H9 (cell line): ENCODE data around the gene CFAP90. TPM values are rescaled to one million over a fixed set of nuclear protein-coding genes. Genes with fewer than 3 reads are reported as not detected.

ENCODE experiments used
- DNase-seq: peaks from one replicate; pipeline ENCODE4 v3.0.0-alpha.2; 2017
- H2AFZ ChIP-seq: one replicate; pipeline ENCODE4 v1.6.1; 2013; ENCODE audit warnings: mild to moderate bottlenecking, low read length, control low read depth, moderate library complexity
- H2AK5ac ChIP-seq: 2 replicates; pipeline ENCODE4 v1.6.1; 2013; ENCODE audit warnings: low read length, control low read depth, mixed read lengths; ENCODE audit not compliant: insufficient read length
- H2BK120ac ChIP-seq: one replicate; pipeline ENCODE4 v1.6.1; 2013; ENCODE audit warnings: low read depth, mild to moderate bottlenecking, low read length, control low read depth, inconsistent platforms; ENCODE audit not compliant: poor library complexity, severe bottlenecking
- H2BK12ac ChIP-seq: 2 replicates; pipeline ENCODE4 v1.6.1; 2013; ENCODE audit warnings: low read length, control low read depth, mixed read lengths, low read depth; ENCODE audit not compliant: insufficient read length
- H2BK15ac ChIP-seq: 2 replicates; pipeline ENCODE4 v1.6.1; 2013; ENCODE audit warnings: low read depth, low read length, control low read depth
- H2BK20ac ChIP-seq: one replicate; pipeline ENCODE4 v1.6.1; 2013; ENCODE audit warnings: low read depth, mild to moderate bottlenecking, low read length, control low read depth, inconsistent platforms; ENCODE audit not compliant: poor library complexity, severe bottlenecking
- H2BK5ac ChIP-seq: 2 replicates; pipeline ENCODE4 v1.6.1; 2013; ENCODE audit warnings: low read length, control low read depth, mixed read lengths; ENCODE audit not compliant: insufficient read length
- H3K14ac ChIP-seq: 2 replicates; pipeline ENCODE4 v1.6.1; 2013; ENCODE audit warnings: low read length, control low read depth; ENCODE audit not compliant: insufficient read depth
- H3K18ac ChIP-seq: 2 replicates; pipeline ENCODE4 v1.6.1; 2013; ENCODE audit warnings: low read depth, mild to moderate bottlenecking, mixed read lengths, low read length, control low read depth; ENCODE audit not compliant: insufficient read length
- H3K23ac ChIP-seq: 2 replicates; pipeline ENCODE4 v1.6.1; 2013; ENCODE audit warnings: low read length, control low read depth, mixed read lengths, low read depth; ENCODE audit not compliant: insufficient read length
- H3K23me2 ChIP-seq: 2 replicates; pipeline ENCODE4 v1.6.1; 2013; ENCODE audit warnings: low read depth, mild to moderate bottlenecking, mixed read lengths, low read length, control low read depth; ENCODE audit not compliant: insufficient read length, poor library complexity, severe bottlenecking
- H3K27ac ChIP-seq: 2 replicates; pipeline ENCODE4 v1.5.1; 2013; ENCODE audit warnings: low read length, control low read depth, mixed read lengths, low read depth; ENCODE audit not compliant: insufficient read length
- H3K27me3 ChIP-seq: 2 replicates; pipeline ENCODE4 v1.6.1; 2013; ENCODE audit warnings: low read length, control low read depth, inconsistent platforms; ENCODE audit not compliant: insufficient read depth
- H3K4ac ChIP-seq: 2 replicates; pipeline ENCODE4 v1.6.1; 2013; ENCODE audit warnings: low read depth, mild to moderate bottlenecking, control low read depth, inconsistent platforms, low read length, moderate library complexity
- H3K4me1 ChIP-seq: 2 replicates; pipeline ENCODE4 v1.6.1; 2013; ENCODE audit warnings: low read length, control low read depth, inconsistent platforms; ENCODE audit not compliant: insufficient read depth
- H3K4me2 ChIP-seq: 2 replicates; pipeline ENCODE4 v1.6.1; 2013; ENCODE audit warnings: low read length, control low read depth, mixed read lengths; ENCODE audit not compliant: insufficient read length, insufficient read depth
- H3K56ac ChIP-seq: 2 replicates; pipeline ENCODE4 v1.6.1; 2013; ENCODE audit warnings: low read depth, mild to moderate bottlenecking, mixed read lengths, low read length, control low read depth; ENCODE audit not compliant: insufficient read length
- H3K79me1 ChIP-seq: 2 replicates; pipeline ENCODE4 v1.6.1; 2013; ENCODE audit warnings: low read depth, mild to moderate bottlenecking, moderate library complexity, low read length, control low read depth, inconsistent platforms; ENCODE audit not compliant: insufficient read depth, poor library complexity, severe bottlenecking
- H3K79me2 ChIP-seq: 2 replicates; pipeline ENCODE4 v1.6.1; 2013; ENCODE audit warnings: low read length, control low read depth, inconsistent platforms; ENCODE audit not compliant: insufficient read depth
- H3K9ac ChIP-seq: 2 replicates; pipeline ENCODE4 v1.6.1; 2013; ENCODE audit warnings: low read length, control low read depth, mixed read lengths; ENCODE audit not compliant: insufficient read length; ENCODE audit errors: extremely low read depth
- H3K9me3 ChIP-seq: one replicate; pipeline ENCODE4 v1.6.1; 2013; ENCODE audit warnings: low read depth, low read length, inconsistent platforms; ENCODE audit not compliant: control insufficient read depth
- H3T11ph ChIP-seq: one replicate; pipeline ENCODE4 v1.6.1; 2013; ENCODE audit warnings: mild to moderate bottlenecking, low read length, control low read depth, inconsistent platforms
- H4K20me1 ChIP-seq: one replicate; pipeline ENCODE4 v1.6.1; 2013; ENCODE audit not compliant: control insufficient read depth, insufficient read length, insufficient read depth
- H4K5ac ChIP-seq: 2 replicates; pipeline ENCODE4 v1.6.1; 2013; ENCODE audit warnings: low read depth, mild to moderate bottlenecking, mixed read lengths, low read length, control low read depth; ENCODE audit not compliant: insufficient read length
- H4K8ac ChIP-seq: replicated peaks from 2 replicates; pipeline ENCODE4 v1.6.1; 2013; ENCODE audit warnings: low read length, control low read depth, mixed read lengths, low read depth; ENCODE audit not compliant: insufficient read length
- H4K91ac ChIP-seq: 2 replicates; pipeline ENCODE4 v1.6.1; 2013; ENCODE audit warnings: low read depth, mild to moderate bottlenecking, moderate library complexity, mixed read lengths, low read length, control low read depth; ENCODE audit not compliant: insufficient read length
- H3K27ac Mint-ChIP-seq, 3 experiments: 2 replicates in 2 of 3; 3 replicates in 1 of 3; pipeline ENCODE4 v1.8.0; 2020 to 2021; ENCODE audit warnings: mixed read lengths in 3 of 3, mild to moderate bottlenecking in 1 of 3, moderate library complexity in 1 of 3
- H3K27me3 Mint-ChIP-seq: 2 replicates; pipeline ENCODE4 v1.8.0; 2021; ENCODE audit warnings: low read depth, mild to moderate bottlenecking, moderate library complexity, mixed read lengths
- H3K36me3 Mint-ChIP-seq, 3 experiments: 2 replicates in 2 of 3; 3 replicates in 1 of 3; pipeline ENCODE4 v1.8.0; 2020 to 2021; ENCODE audit warnings: low read depth in 3 of 3, mixed read lengths in 3 of 3; ENCODE audit not compliant: insufficient read depth in 1 of 3
- H3K4me1 Mint-ChIP-seq, 2 experiments: 2 replicates each; pipeline ENCODE4 v1.8.0; 2020; ENCODE audit warnings: mixed read lengths in 2 of 2
- H3K4me3 Mint-ChIP-seq, 2 experiments: 2 replicates in 1 of 2; 3 replicates in 1 of 2; pipeline ENCODE4 v1.8.0; 2020 to 2021; ENCODE audit warnings: mild to moderate bottlenecking in 2 of 2, mixed read lengths in 2 of 2, moderate library complexity in 1 of 2
- H3K9me3 Mint-ChIP-seq, 2 experiments: 2 replicates in 1 of 2; 3 replicates in 1 of 2; pipeline ENCODE4 v1.8.0; 2020; ENCODE audit warnings: mild to moderate bottlenecking in 2 of 2, mixed read lengths in 2 of 2, moderate library complexity in 1 of 2
- CTCF ChIP-seq: fragments of 200-600 bp; sonication (generic); conservative IDR thresholded peaks from 3 replicates; pipeline ENCODE4 v1.8.0; 2021; ENCODE audit warnings: antibody characterized with exemption, mild to moderate bottlenecking
- WGBS: extraction: QIAGEN DNeasy Blood & Tissue Kit; methylation state at CpG from one replicate; pipeline ENCODE4 v1.1.7; 2013; ENCODE audit warnings: missing lambda C conversion rate, low lambda C conversion rate, mixed read lengths; ENCODE audit not compliant: insufficient read length; ENCODE audit errors: extremely low coverage; 5-methylcytosine and 5-hydroxymethylcytosine counted together
- total RNA-seq: library from RNA; stranded (reverse); gene quantifications from 2 replicates; pipeline ENCODE4 v1.2.1, GENCODE V29; 2021

Gene CFAP90
- total RNA-seq, 1 experiment from 2014 or later, result 0.44 TPM

DNA sequence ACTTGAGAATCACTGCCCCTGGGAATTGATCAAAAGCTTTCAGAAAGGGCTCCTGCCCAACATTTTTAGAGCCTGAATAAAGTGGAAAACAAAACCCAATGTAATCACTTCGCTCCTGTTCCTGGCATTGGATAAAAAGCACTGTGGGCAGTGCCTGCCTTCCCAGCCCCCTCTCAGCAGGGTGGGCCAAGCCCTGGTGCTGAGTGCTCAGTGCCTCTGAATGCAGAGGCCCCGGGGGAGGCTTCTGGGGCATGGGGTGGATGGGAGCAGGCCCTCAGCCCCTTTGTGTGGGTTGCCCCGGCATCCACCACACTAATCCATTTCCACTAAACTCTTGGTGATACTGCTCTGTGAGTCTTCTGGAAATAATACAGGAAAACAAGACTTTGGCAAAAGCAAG, 55.6 kb downstream of the CFAP90 start:
- Mint-ChIP-seq H3K9me3 (no peaks in the 10 kb centered on the region), H3K36me3 (peaks cover 4 to 7% (median 5%) of the 10 kb centered on the region in 3 experiments; a peak in 5 of 7 replicates), H3K27me3 (no peaks in the 10 kb centered on the region), H3K4me3 (no peak overlapping the region), H3K27ac (no peak overlapping the region), H3K4me1 (peaks cover 27 to 28% of the 10 kb centered on the region in 2 experiments)
- H3K4ac ChIP-seq, result no peak overlapping the region
- no peaks in the 10 kb centered on the region for H3K23me2 ChIP-seq
- WGBS, result no CpG with 5 or more reads among the region's 3 CpGs
- DNase-seq, result no peak
- no peak overlapping the region for H3K4me2 ChIP-seq
- H3K27ac ChIP-seq, result no peak overlapping the region
- H2BK20ac ChIP-seq, result no peak overlapping the region
- no peak overlapping the region for H3K14ac ChIP-seq
- no peak overlapping the region for H3K9ac ChIP-seq
- no peak overlapping the region for H2BK5ac ChIP-seq
- no peak overlapping the region for H2AFZ ChIP-seq
- no peaks in the 10 kb centered on the region for H3K9me3 ChIP-seq
- H3K27me3 ChIP-seq, result no peaks in the 10 kb centered on the region
- no peak overlapping the region for H3K23ac ChIP-seq
- H3K4me1 ChIP-seq, result peaks cover 5% of the 10 kb centered on the region; the same call in 1 of the 2 replicates
- no peak overlapping the region for H2BK120ac ChIP-seq
- no peak overlapping the region for H3T11ph ChIP-seq
- H3K56ac ChIP-seq, result no peak overlapping the region
- H4K8ac ChIP-seq, result no peak overlapping the region
- H3K79me1 ChIP-seq, result no peaks in the 10 kb centered on the region
- no peak overlapping the region for H2BK15ac ChIP-seq
- H4K91ac ChIP-seq, result no peak overlapping the region
- no peak overlapping the region for H2BK12ac ChIP-seq
- no peaks in the 10 kb centered on the region for H4K20me1 ChIP-seq
- H3K18ac ChIP-seq, result no peak overlapping the region
- H2AK5ac ChIP-seq, result no peak overlapping the region
- H4K5ac ChIP-seq, result no peak overlapping the region
- no peaks in the 10 kb centered on the region for H3K79me2 ChIP-seq
- TF ChIP-seq CTCF, result no peak
